SH-SY5Y (cell line): Measurements from ENCODE around the gene C1QTNF3.

Source experiments
- GATA2 ChIP-seq: IDR thresholded peaks from 2 replicates; pipeline ENCODE4 v1.6.1; 2011; ENCODE audit warnings: mild to moderate bottlenecking, low read depth, low read length
- GATA3 ChIP-seq: IDR thresholded peaks from 2 replicates; pipeline ENCODE4 v1.6.1; 2011; ENCODE audit warnings: low read depth, mild to moderate bottlenecking, low read length, moderate library complexity

GRCh38 chr5:33980030-33980429 is 63.0 kb downstream of the C1QTNF3 start:
- TF ChIP-seq GATA3 (no peak), GATA2 (no peak)
